Dedifferentiated amniotic fluid mesenchymal stem cell (primary cell): ENCODE results near the gene HOXB13.

Experiments
- DNase-seq: peaks from one replicate; pipeline ENCODE4 v3.0.0-alpha.2; 2016; ENCODE audit errors: extremely low spot score

The HOXB13 gene

DNA sequence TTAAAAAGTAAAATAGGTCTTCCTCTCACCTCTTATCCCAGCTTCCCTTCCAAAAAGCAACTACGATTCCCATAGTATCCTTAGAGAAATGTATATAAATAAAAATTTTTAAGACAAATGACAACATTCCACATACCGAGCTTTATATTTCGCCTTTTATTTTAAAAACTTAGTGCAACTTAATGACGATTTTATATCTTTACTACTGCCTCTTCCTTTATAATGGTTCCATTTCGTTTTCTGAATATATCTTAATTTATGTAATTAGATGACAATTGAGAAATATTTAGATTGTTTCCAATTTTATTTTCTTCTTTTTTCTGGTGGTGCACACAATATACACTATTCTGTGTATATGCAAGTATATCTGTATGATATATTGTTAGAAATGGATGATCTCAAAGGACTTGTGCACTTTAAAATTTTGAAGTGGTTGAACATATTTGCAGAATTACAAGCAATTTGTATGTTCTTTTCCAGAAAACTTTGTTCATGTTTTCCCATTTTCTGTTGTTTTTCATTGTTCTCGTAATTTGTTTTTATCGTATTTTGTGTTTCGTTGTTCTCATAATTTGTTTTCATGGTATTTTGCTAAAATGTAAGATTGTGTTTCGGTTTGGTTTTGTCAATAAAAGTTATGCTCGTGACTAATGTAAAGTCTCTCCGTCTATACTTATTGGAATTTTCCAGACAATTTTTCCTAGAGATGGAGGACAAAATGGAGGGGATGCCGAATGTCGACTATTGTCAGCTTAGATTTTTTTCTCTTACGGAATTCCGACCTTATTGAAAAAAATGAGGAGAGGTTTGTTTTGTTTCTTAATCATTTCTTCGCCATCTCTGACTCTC is 20.4 kb upstream of the HOXB13 start:
- DNase-seq = no peak

DNA sequence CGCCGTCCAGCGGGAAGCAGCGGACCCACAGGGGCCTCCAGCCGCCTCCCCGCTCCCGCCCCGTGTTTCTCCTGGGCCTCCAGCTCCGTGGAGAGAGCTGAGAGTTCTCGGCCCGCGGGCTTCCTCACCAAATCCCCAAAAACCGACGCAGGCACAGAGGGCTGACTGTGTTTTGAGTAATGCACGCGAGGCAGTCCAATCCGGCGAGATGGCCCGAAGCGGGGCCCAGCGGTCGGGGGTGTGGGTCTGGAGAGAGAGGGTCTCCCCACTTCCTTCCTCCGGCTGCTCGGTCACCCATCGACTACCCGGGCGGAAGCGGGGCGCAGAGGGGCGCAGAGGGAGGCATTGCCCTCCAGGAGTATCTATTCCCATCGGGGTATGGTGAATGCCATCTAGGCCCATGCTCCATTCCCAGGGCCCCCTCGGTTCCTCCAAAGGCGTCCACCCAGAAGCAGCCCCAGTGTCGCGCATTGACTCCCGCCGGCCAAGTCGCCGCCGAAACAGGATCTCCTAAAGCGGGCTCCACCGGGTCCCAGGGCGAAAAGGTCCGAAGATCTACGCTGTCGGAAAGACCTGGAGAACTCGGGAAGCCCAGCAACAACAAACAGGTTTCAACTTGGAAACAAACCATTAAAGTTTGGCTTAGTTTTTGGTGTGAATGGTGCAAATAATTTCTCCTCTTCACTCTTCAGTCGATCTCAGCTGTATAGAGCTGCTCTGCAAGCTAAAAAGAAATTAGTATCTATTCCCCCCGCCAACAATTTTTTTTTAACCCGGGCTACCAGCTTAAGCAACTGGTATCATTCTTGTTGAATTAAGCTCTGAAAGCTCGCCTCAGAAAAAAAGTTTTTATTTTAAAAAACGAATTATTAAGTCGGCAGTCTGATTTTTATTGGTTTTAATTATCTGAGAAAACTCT is 19.2 kb upstream of the HOXB13 start:
- no peak for DNase-seq

DNA sequence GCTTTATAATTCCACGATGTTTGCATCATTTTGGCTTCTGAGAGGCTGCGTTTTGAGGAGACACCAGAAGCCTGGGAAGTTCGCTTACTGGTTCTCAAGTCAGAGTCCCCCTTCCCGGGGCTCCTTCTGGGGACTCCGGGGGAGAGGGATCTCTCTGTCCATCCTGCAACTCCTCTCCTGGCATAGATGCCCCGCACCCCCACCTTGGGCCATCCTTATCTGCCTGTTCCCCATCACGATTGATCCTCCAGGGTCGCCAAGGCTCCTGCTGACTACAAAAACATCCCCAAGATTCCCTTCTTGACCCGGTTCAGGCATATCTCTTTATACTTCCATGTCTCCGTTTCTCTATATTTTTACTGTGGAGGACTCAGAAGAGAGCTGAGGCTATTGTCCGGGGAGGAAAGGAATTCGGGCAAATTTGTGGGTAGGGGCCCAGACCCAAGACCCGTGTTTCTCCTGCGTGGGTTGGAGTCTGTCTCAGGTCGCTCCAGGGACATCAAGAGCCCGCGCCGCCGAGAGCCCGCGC is 18.4 kb upstream of the HOXB13 start:
- DNase-seq = no peak

DNA sequence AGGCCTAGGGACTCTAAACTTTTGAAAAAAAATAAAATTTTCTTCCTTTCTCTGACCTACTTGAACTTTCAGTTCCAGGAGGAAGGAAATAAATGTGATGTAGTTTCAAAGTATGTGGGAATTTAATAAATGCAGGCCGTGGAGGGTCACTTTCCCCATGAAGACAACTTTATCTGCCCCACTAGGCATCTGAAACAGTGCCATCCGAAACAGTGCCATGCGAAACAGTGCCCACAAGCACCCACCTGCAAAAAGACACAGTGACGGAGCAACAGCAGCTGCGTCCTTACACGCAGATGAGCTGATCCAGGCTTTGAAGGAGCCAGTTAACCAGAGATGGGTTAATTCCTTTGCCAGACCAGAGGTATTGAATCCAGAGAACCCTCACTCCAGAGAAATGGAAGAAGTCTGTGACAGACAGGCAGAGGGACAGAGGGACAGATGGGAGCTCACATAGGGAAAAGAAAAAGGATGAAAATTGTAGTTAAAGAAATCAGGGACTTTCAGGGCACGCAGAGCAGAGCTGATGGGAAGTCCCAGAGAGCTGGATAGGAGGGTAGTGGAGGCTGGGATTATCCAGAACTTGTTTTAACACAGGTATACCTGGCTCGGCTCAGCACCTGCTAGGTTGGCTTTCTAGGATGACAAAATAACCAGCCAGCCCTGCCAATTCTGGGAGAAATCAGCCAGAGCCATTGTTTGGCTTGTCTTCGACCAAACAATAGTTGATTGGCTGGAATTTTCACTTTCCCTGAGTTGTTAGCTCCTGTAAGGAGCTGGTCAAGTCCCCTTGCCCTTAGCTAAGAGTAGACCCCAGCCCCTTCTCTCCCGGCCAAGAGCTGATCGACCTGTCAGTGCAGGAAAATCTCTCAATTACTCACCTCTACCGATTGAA is 17.1 kb upstream of the HOXB13 start:
- DNase-seq = no peak

DNA sequence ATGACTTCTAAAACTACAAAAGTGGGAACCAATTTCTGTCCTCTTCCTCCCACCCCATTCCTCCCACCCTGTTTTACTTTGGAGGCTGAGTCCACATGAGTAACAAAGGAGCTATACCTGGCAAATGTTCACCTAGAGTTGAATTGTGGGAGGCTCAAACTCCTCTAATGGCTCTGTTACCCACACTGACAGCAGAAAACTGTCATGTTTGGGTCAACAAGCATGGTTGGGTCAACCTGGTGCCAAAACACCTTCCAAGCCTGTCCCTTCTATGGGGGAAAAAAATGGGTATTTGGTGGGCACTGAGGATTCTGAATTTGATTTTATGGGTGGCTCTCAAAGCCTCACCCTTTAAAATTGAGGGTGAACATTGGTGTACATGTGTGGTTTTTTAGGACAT is 12.0 kb upstream of the HOXB13 start:
- no peak for DNase-seq

DNA sequence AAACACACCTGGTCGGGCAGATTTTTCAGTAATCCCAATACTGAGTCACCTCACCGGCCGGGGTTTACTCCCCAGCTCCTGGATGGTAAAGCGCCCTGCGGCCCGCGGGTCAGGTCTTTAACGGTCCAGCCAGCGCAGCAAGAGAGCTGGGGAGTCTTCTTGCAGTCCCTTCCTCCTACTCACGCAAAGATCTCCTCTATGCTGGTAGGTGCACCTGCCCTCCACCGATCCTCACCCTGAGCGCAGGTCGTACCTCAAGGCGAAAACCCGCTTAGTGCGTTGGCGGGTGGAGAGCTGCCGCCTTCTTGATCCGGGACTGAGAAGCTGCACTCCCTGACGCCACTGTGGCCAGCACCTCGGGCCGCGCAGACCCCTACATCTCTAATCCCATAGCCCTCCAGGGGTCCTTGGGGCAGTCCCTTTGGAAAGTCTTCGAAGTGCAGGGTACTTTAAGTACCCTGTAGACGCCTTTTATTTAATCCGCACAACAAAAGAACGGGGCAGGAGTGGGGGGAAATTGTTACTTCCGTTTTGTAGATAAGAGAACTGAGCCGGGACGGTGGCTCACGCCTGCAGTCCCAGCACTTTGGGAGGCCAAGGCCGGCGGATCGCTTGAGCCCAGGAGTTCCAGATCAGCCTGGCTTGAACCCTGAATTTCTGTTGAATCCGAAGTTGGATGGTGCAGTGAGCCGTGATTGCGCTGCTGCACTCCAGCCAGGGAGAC is 10.4 kb upstream of the HOXB13 start:
- no peak for DNase-seq

DNA sequence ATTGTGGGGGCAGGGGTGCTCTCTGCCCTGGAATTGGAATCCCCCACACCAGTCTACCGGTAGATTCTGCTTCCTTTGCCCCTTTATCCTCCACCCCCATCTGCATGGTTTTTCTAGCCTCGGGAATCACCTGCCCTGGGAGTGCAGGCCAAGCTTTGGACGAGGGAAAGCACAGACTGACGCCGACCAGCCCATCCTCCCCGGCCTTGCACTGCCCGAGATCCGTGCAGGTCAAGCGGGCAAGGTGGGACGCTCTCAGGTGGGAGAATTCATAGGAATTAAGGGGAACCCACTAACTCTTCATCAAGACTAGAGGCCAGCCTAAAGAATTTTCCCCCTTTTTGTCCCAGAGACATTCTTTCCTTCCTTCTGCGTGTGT is 9.9 kb upstream of the HOXB13 start:
- DNase-seq = no peak

DNA sequence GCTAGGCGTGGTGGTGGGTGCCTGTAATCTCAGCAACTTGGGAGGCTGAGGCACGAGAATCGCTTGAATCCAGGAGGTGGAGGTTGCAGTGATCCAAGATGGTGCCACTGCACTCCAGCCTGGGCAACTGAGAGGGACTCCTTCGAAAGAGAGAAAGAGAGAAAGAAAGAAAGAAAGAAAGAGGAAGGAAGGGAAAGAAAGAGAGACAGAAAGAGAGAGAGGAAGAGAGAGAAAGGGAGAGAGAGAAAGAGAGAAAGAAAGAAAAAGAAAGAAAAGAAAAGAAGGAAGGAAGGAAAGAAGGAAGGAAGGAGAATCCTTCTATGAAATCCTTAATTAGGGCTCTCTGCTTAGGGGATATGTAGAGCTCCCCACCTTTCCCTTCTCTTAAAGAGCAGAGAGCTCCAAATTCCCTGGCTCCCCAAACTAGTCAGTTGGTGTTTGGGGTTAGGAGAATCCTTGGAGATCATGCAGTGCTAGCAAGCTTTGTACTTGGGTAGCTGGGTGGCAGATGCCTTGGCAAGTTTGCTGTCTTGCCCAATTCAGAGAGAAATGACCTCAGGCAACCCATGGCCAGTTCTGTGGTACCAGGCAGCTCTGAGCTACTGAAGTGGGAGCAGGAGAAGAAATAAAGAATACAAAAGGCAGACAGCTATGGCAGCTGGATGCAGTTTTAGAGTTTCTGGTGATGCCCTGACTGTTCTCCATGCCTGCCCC is 8.9 kb upstream of the HOXB13 start:
- DNase-seq = no peak

DNA sequence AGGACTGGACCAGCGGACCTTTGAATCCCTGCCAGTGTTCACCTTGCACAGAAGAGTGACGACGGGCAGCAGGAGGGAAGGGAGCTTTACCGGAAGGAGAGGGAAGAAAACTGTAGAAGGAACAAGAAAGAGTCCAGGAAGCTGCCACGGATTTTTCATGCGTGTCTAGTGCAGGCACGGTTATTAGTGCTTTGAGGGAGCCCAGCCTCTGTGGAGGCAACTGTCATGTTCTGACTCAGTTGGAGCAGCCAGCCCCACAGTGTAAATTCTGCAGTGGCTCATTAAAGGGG is 6.5 kb upstream of the HOXB13 start:
- no peak for DNase-seq

DNA sequence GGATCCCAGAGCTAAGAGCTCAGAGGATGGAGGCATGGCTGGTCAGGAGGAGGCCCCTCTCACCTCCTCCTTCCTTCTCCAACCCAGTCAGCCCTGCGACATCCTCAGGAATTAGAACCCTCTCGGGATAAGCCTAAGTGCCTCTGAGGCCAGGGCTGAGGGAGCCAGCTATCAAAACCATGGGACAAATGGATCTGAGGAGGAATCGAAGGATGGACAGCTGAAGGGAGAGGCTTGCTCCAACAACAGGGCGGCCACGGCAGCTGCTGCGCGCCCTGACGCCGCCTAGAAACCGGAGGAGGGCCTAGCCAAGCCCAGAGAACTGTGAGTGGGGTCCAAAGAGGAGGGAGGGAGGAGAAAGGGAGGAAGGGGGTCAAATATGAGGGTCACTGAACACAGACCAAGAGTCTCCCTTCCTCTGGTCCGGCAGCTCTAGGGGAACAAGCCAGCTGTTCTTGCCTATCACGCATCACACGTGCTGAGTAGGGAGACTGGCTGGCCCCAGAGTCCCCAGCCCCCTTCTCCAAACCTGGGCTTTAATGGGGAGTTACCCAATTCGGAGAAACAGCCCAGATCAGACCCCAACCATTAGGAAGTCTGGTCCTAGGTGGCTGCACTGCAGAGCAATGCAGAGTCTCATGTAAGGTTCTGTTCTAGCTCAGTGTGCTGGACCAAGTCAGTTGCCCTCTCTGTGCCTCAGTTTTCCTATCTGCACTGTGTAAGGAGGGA is 5.9 kb upstream of the HOXB13 start:
- no peak for DNase-seq

DNA sequence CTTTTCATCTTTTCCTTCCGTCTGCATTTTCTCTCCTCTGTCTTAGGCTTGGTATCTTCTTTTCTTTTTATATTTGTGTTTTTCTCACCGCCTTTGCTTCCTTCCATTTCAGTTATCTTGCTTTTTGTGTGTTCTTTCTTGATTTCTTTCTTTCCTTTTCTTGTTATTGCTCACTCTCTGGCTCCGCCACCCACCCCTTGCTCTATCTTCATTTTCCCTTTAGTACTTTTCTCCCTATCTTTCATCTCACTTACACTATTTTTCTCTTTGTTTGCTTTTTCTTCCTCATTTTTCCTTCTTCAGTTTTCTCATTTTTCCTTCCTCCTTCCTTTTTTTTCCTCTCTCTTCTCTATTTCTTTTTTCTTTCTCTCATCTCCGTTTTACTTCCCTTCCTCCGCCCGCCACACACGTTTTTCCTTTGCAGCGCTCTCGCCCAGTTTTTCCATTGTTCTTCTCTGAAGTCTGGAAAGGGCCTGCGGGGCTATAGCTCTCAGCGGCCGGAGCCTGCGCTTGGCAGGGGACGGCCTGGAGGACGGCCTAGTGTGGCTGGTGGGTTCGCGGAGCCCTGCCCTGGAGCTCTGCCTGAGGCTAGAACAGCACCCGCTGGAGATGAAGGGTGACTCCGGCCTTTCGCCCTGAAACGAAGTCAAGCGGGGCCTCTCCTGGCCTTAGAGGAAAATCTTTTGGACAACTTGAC is 5.2 kb upstream of the HOXB13 start:
- DNase-seq = no peak

DNA sequence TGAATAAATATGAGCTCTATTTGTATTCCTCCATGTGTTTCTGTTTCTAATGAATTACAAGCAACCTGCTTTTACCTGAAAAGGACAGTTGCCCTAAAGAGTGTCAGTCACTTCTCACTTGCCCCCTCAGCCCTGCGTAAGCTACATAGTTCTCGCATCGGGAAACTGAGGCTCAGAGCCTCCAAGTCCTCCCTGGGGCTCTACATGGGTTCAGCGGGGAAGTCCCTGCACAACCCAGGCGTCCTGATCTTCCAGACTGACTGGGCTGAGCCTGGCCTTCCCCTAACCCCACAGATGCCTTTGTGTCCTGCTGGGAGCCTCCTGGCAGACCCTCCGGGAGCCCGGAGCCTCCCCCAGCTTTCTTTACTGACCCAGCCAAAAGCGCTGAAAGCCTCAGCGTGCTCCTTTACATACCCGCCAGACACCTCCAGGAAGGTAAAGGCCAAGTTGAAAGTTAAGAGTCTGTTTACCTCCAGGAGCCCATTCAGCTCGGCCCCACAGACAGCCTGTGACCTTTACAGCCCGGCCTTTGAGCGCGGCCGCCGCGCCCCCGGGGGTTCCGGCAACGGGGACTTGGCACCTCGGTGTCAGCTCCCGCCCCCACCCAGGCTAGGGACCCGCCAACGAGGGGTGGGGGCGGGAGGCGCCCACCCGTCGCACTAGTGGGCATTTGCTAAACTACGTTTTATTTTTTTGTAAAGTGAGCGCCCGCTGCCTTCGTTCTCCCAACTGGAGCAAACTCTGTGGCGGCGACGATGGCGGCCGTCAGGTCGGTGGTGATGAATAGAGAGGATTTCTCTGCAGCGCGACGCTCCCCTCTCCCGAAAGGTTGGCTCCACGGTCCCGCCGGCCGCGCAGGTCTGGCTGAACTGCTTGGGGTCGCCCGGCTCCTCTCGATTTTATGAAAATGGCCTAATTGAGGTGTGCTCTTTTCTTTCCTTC is 4.4 kb upstream of the HOXB13 start:
- no peak for DNase-seq

DNA sequence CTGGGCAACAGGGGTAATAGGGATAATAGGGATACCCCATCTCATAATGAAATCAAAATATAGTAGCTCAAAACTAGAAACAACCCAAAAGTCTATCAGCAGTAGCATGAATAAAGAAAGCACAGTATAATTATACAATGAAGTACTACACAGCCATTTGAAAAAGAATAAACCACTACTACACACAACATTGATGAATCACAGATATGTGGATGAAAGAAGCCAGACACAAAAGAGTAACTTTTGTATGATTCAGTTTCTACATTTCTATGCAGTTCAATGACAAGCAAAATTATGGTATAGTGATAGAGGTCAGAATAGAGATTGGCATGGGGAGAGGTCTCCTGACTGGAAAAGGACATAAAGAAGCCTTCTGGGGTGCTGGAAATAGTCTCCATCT is 2.8 kb upstream of the HOXB13 start:
- no peak for DNase-seq

DNA sequence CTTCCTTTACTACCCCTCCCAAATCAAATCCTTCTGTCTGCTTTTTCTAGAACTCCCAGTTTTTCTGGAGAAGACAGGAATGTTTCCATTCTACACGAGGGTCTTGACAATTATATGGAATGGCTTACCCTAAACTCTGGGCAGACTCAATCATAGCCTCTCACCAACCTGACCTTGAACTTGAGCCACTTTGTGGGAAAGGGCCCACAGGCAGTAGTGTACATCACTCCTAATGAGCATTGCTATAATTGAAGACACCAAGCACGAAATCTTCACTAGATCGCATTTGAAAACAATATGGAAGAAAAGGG is 1.6 kb upstream of the HOXB13 start:
- DNase-seq = no peak

DNA sequence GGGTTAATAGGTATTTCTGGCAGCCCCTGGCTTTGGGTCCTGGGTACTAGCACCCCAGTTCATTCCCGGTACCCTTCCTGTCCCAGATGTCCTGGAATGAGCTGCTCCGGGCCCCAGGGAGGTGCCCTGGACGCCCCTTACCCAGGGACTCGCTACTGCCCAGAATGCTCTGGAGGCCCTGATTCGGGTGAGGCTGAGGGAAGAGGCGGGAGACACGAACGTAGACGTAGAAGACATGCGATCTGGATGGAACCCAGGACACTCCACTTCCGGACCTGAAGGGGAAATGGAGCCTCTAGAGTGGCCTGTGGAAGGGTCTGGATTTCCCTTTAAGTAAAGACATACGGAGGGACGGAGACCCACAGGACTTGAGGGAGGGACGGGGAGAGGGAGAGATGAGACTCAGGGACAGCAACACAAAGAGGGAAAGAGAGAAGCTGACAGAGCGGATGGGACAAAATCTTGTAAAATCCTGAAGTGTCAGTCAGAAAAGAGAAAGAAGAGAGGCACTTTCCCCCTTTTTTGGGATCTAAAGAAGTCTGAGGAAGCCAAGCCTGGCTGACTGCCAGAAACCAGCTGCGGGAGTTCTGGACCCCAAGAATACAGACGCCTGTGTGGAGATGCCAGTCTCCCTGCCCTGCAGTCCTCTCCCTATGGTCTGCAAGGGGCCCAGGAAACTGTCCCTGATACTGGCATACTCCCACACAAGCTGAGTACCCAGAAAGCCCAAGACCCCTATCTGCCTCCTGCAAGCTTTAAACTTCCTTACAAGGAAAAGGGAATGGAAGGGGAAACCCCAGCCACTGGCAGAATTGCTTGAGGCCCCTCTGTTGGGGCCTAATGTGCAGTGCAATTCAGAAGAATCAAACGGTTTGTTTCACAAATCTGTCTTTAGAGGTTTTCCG is 1.0 kb upstream of the HOXB13 start:
- no peak for DNase-seq

DNA sequence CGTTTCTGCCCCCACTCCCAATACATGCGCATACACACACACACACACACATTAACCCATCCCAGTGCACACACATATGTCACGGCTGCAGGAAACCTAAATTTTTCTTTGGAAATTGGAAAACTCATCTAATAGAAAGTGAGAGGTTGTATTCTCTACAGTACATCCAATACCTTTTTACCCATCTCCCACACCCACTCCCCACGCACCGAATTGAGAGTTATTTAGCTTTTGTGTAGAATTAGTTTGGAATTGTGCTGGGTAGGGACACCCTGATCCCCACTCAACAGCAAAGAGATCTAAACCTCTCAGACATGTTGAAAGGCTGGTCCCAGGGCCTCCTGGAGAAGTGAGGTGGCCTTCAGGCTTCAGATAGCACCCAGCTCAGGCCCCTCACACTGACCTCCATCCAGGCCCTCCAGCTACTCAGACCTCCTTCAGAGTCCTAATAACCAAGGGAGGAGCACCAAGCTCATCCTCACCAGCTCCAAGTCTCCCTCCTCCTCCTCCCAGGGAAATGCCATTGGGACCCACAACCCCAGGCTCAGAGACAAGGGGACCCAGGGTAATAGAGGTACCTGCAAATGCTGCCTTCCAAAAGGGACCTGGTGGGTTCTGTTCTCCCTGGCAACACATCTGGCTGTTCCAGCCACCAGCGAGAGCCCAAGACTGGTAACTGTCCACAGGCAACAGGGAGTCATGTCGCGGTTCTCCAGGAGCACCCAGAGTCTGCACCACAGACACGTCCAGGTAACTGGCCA is 955 bp downstream of the HOXB13 start:
- DNase-seq = no peak

DNA sequence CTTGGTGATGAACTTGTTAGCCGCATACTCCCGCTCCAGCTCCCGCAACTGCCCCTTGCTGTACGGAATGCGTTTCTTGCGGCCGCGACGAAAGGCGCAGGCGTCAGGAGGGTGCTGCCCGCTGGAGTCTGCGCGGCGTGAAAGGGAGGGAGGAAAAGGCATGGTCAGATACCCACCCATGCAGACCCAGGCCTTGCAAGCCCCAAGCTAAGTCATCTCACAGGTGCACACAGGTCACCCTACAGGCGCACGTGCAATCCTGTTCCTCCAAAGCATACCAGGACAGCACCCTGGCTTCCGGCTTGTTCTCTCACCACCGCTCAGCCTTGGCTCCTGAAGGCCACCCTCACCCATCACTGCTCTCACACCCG is 1.6 kb downstream of the HOXB13 start:
- DNase-seq = no peak
